Caco-2 (cell line): ENCODE results near the gene PSKH1. TPM values are rescaled to one million over a fixed set of nuclear protein-coding genes. Genes with fewer than 3 reads are reported as not detected.

Experiments
- BruUV-seq: library from RNA; stranded (reverse); fragments of 400-500 nt; replicated peaks from 2 replicates; lab custom pipeline; 2021; lab: Mats Ljungman, UMichigan
- CTCF ChIA-PET: fragments of 300-600 bp; sonication (Branson Sonifier 250); formaldehyde crosslinking; loops from one replicate; lab custom pipeline; 2022; ENCODE audit warnings: antibody characterized with exemption; lab: Charles Lee
- POLR2A ChIA-PET: fragments of 300-600 bp; sonication (Branson Sonifier 250); formaldehyde crosslinking; loops from one replicate; lab custom pipeline; 2022; ENCODE audit warnings: antibody characterized with exemption; lab: Charles Lee
- DNase-seq, 2 experiments: peaks; one replicate each; pipeline versions ENCODE4 v3.0.0 to v3.0.0-alpha.2; 2020 to 2022
- H3K27me3 ChIP-seq: replicated peaks from 2 replicates; pipeline ENCODE4 v1.6.0; 2011; ENCODE audit warnings: low read length; ENCODE audit not compliant: control insufficient read depth, insufficient read depth
- H3K36me3 ChIP-seq: 2 replicates; pipeline ENCODE4 v1.5.1; 2011; ENCODE audit warnings: low read length; ENCODE audit not compliant: control insufficient read depth, insufficient read depth
- H3K4me1 ChIP-seq: fragments of 250-450 bp; sonication (Bioruptor Pico); 2 replicates; pipeline ENCODE4 v1.5.1; 2020; ENCODE audit warnings: mild to moderate bottlenecking
- H3K4me3 ChIP-seq: 2 replicates; pipeline ENCODE4 v1.5.1; 2011; ENCODE audit warnings: low read depth, mild to moderate bottlenecking, control low read depth, low read length
- H3K9me3 ChIP-seq: fragments of 250-450 bp; sonication (Bioruptor Pico); 2 replicates; pipeline ENCODE4 v1.5.1; 2020; ENCODE audit warnings: mild to moderate bottlenecking, moderate library complexity
- H3K27ac Mint-ChIP-seq: one replicate; pipeline ENCODE4 v1.8.0; 2022; ENCODE audit warnings: mixed read lengths; ENCODE audit not compliant: unreplicated experiment
- H3K27me3 Mint-ChIP-seq: one replicate; pipeline ENCODE4 v1.8.0; 2022; ENCODE audit warnings: mixed read lengths; ENCODE audit not compliant: insufficient read depth, unreplicated experiment
- H3K36me3 Mint-ChIP-seq: one replicate; pipeline ENCODE4 v1.8.0; 2022; ENCODE audit warnings: mild to moderate bottlenecking, mixed read lengths; ENCODE audit not compliant: insufficient read depth, unreplicated experiment
- H3K4me1 Mint-ChIP-seq: one replicate; pipeline ENCODE4 v1.8.0; 2022; ENCODE audit warnings: low read depth, mixed read lengths; ENCODE audit not compliant: unreplicated experiment
- H3K4me3 Mint-ChIP-seq: one replicate; pipeline ENCODE4 v1.8.0; 2022; ENCODE audit warnings: mild to moderate bottlenecking, moderate library complexity, mixed read lengths; ENCODE audit not compliant: unreplicated experiment
- H3K9me3 Mint-ChIP-seq: one replicate; pipeline ENCODE4 v1.8.0; 2022; ENCODE audit warnings: mixed read lengths; ENCODE audit not compliant: unreplicated experiment
- CTCF ChIP-seq, 2 experiments: fragments of 200-600 bp in 1 of 2; IDR thresholded peaks; 1 replicate in 1 of 2; 2 replicates in 1 of 2; pipeline versions ENCODE4 v1.5.1 to v1.8.0; 2011 to 2022; ENCODE audit warnings: antibody characterized with exemption in 1 of 2, control low read depth in 1 of 2, inconsistent platforms in 1 of 2, low read depth in 1 of 2, low read length in 1 of 2, mild to moderate bottlenecking in 1 of 2, moderate library complexity in 1 of 2; ENCODE audit not compliant: insufficient read depth in 1 of 2, severe bottlenecking in 1 of 2, unreplicated experiment in 1 of 2
- intact Hi-C: fragments of 100-400 bp; cut with micrococcal nuclease; formaldehyde crosslinking; loops from one replicate; pipeline ENCODE4 v1.10.0; 2022; ENCODE audit not compliant: unreplicated experiment
- total RNA-seq: library from RNA; stranded (reverse); gene quantifications from 2 replicates; pipeline ENCODE4 v1.2.3, GENCODE V29; 2022

Gene PSKH1
- total RNA-seq, 1 experiment from 2014 or later = 41.3 TPM

DNA sequence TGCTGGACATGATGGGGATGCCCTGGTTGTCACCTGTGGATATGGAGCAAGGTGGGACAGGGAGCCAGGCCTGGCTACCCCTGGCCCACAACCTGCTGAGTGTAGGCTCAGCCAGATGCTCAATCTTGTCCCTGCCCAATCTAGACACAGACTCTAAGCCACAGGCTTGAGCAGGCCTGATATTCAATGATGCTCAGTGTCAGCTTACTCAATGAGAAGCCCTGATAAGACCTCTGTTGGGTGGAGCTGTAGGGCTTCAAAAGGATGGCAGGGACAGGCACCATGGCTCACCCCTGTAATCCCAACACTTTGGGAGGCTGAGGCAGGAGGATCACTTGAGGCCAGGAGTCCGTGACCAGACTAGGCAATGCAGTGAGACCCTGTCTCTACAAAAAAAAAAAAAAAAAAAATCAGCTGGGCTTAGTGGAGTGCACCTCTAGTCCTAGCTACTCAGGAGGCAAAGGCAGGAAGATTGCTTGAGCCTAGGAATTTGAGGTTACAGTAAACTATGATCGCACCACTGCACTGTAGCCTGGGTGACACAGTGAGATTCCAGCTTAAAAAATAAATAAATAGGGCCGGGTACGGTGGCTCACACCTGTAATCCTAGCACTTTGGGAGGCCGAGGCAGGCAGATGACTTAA lies 47.5 kb downstream of the PSKH1 start:
- intact Hi-C loops = no loop called here
- peaks cover 90% of the 10 kb centered on the region for H3K36me3 Mint-ChIP-seq
- H3K27ac Mint-ChIP-seq = no peak overlapping the region
- no peaks in the 10 kb centered on the region for H3K27me3 Mint-ChIP-seq
- Histone ChIP-seq H3K9me3 (no peaks in the 10 kb centered on the region), H3K27me3 (no peaks in the 10 kb centered on the region), H3K4me1 (peaks cover 12% of the 10 kb centered on the region; the same call in 1 of the 2 replicates), H3K36me3 (no peaks in the 10 kb centered on the region; the same call in 1 of the 2 replicates), H3K4me3 (no peak overlapping the region)
- ChIA-PET POLR2A (no interaction called here), CTCF (interaction anchor here (0.6 to 0.7 kb wide), 3 partner anchors 18 to 419 kb away, joined by 3 to 5 read pairs (median 5); no protein-coding TSS in a partner anchor)
- no peaks in the 10 kb centered on the region for H3K9me3 Mint-ChIP-seq
- no peak for TF ChIP-seq CTCF (IDR thresholded peaks at IDR 0.05; ENCODE audit: insufficient read depth in 1 of 2, low read depth in 1 of 2, low read length in 1 of 2, severe bottlenecking in 1 of 2, unreplicated experiment in 1 of 2)
- H3K4me1 Mint-ChIP-seq = peaks cover 16% of the 10 kb centered on the region
- no TSS peak for BruUV-seq
- no peak for DNase-seq
- no peak overlapping the region for H3K4me3 Mint-ChIP-seq

DNA sequence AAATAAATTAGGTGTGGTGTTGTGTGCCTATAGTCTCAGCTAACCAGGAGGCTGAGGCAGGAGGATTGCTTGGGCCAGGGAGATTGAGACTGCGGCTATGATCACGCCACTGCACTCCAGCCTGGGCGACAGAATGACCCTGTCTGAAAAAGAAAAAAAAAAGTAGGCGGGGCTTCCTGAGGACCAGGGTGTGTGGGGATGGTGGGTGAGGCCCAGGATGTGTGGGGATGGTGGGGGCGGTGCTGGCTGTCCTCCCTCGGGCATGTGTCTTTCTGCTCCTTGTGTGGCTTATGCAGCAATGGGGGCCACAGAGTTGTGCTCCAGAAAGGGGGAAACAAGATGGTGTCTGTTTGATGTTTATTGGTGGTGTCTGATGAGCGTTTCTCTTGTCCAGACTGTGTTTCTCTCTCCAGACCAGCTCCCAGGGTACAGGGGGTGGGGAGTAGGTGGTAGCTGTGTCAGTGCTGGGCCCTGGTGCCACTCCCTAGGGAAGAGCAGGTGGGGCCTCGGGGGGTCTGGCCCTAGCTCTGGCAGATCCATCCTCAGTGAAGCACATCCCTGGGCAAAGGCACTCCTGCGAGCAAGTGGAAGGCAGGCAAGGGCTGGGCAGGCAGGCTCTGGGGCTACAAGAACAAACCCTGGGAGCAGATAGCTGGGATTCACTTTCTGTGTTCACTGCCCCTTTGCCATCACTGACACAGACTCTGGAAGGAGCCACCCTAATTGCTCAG lies 48.6 kb downstream of the PSKH1 start:
- Histone ChIP-seq H3K4me3 (no peak overlapping the region), H3K27me3 (no peaks in the 10 kb centered on the region), H3K36me3 (no peaks in the 10 kb centered on the region; the same call in 1 of the 2 replicates), H3K9me3 (no peaks in the 10 kb centered on the region), H3K4me1 (peaks cover 12% of the 10 kb centered on the region; the same call in 1 of the 2 replicates)
- H3K36me3 Mint-ChIP-seq = peaks cover 90% of the 10 kb centered on the region
- H3K27ac Mint-ChIP-seq = no peak overlapping the region
- no TSS peak for BruUV-seq
- H3K4me1 Mint-ChIP-seq = peaks cover 14% of the 10 kb centered on the region
- no peak for DNase-seq
- TF ChIP-seq CTCF (IDR thresholded peaks at IDR 0.05; ENCODE audit: insufficient read depth in 1 of 2, low read depth in 1 of 2, low read length in 1 of 2, severe bottlenecking in 1 of 2, unreplicated experiment in 1 of 2) = no peak
- peak overlapping the region; percentile 37 for H3K4me3 Mint-ChIP-seq
- intact Hi-C loops = no loop called here
- no peaks in the 10 kb centered on the region for H3K9me3 Mint-ChIP-seq
- H3K27me3 Mint-ChIP-seq = no peaks in the 10 kb centered on the region
- CTCF ChIA-PET = interaction anchor here (0.6 to 1.6 kb wide), 7 partner anchors 12 to 696 kb away, joined by 3 to 6 read pairs (median 4); no protein-coding TSS in a partner anchor
- POLR2A ChIA-PET = interaction anchor here (0.5 kb wide), 1 partner anchor 404 kb away, joined by 3 read pairs; no protein-coding TSS in a partner anchor

DNA sequence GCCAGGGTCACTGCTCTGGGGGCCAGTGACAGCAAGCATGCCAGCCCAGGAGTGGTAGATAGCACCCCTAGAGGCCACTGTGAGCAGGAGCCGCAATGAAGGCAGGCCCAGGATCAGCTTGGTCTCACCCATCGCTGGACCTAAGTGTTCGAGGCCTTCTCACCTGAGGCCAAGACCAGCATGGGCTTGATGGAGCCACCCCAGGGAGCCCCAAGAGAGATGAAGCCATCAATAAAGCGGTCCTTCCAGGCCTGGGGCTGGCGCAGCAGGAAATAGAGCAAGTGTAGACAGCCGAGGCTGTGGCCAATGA lies 49.1 kb downstream of the PSKH1 start:
- Mint-ChIP-seq H3K9me3 (no peaks in the 10 kb centered on the region), H3K27ac (no peak overlapping the region), H3K4me3 (no peak overlapping the region), H3K36me3 (peaks cover 90% of the 10 kb centered on the region), H3K27me3 (no peaks in the 10 kb centered on the region), H3K4me1 (peaks cover 9% of the 10 kb centered on the region)
- no peaks in the 10 kb centered on the region for H3K9me3 ChIP-seq
- peaks cover 9% of the 10 kb centered on the region; the same call in 1 of the 2 replicates for H3K4me1 ChIP-seq
- no peak overlapping the region for H3K4me3 ChIP-seq
- peak; percentile 74 to 76 for DNase-seq
- intact Hi-C loops = no loop called here
- H3K27me3 ChIP-seq = no peaks in the 10 kb centered on the region
- ChIA-PET POLR2A (interaction anchor here (0.5 kb wide), 1 partner anchor 405 kb away, joined by 3 read pairs; no protein-coding TSS in a partner anchor), CTCF (interaction anchor here (0.6 to 1.6 kb wide), 7 partner anchors 12 to 696 kb away, joined by 3 to 6 read pairs (median 4); no protein-coding TSS in a partner anchor)
- peak; percentile 76 to 80 for TF ChIP-seq CTCF (IDR thresholded peaks at IDR 0.05; ENCODE audit: insufficient read depth in 1 of 2, low read depth in 1 of 2, low read length in 1 of 2, severe bottlenecking in 1 of 2, unreplicated experiment in 1 of 2)
- no peaks in the 10 kb centered on the region; the same call in 1 of the 2 replicates for H3K36me3 ChIP-seq
- no TSS peak for BruUV-seq
